Mesendoderm (in vitro differentiated cells): Measurements from ENCODE around the gene FAM217A.

Source experiments
- DNase-seq: peaks from one replicate; pipeline ENCODE4 v3.0.0; 2013
- H2AK5ac ChIP-seq: 2 replicates; pipeline ENCODE4 v1.6.1; 2013; ENCODE audit warnings: low read length, inconsistent platforms
- H2BK120ac ChIP-seq: 2 replicates; pipeline ENCODE4 v1.6.1; 2013; ENCODE audit warnings: low read depth, mild to moderate bottlenecking, low read length, moderate library complexity, mixed read lengths
- H2BK15ac ChIP-seq: replicated peaks from 2 replicates; pipeline ENCODE4 v1.6.1; 2013; ENCODE audit warnings: low read depth, mild to moderate bottlenecking, moderate library complexity
- H2BK5ac ChIP-seq: 2 replicates; pipeline ENCODE4 v1.6.1; 2013; ENCODE audit warnings: low read length, inconsistent platforms
- H3K18ac ChIP-seq: 2 replicates; pipeline ENCODE4 v1.6.1; 2013; ENCODE audit warnings: mild to moderate bottlenecking, low read length, mixed read lengths
- H3K23ac ChIP-seq: one replicate; pipeline ENCODE4 v1.6.1; 2013; ENCODE audit warnings: low read length
- H3K27ac ChIP-seq: 2 replicates; pipeline ENCODE4 v1.5.1; 2013; ENCODE audit warnings: low read depth, mild to moderate bottlenecking, inconsistent platforms, low read length, moderate library complexity
- H3K27me3 ChIP-seq: 2 replicates; pipeline ENCODE4 v1.6.1; 2013; ENCODE audit warnings: low read length, control low read depth, mild to moderate bottlenecking, inconsistent platforms; ENCODE audit not compliant: insufficient read depth, poor library complexity
- H3K36me3 ChIP-seq: 2 replicates; pipeline ENCODE4 v1.6.1; 2013; ENCODE audit warnings: low read length, inconsistent platforms; ENCODE audit not compliant: control insufficient read depth, insufficient read depth
- H3K4ac ChIP-seq: one replicate; pipeline ENCODE4 v1.6.1; 2013; ENCODE audit warnings: low read depth, mild to moderate bottlenecking, low read length, moderate library complexity
- H3K4me1 ChIP-seq: 2 replicates; pipeline ENCODE4 v1.6.1; 2013; ENCODE audit warnings: low read depth, low read length, inconsistent platforms; ENCODE audit not compliant: control insufficient read depth
- H3K4me2 ChIP-seq: 2 replicates; pipeline ENCODE4 v1.6.1; 2013; ENCODE audit warnings: low read length
- H3K4me3 ChIP-seq: 2 replicates; pipeline ENCODE4 v1.5.1; 2013; ENCODE audit warnings: mild to moderate bottlenecking, low read length
- H3K56ac ChIP-seq: one replicate; pipeline ENCODE4 v1.6.1; 2013; ENCODE audit warnings: low read length
- H3K79me1 ChIP-seq: 2 replicates; pipeline ENCODE4 v1.6.1; 2013; ENCODE audit warnings: low read length, inconsistent platforms
- H3K79me2 ChIP-seq: 2 replicates; pipeline ENCODE4 v1.6.1; 2013; ENCODE audit warnings: mild to moderate bottlenecking, low read length; ENCODE audit not compliant: control insufficient read depth, insufficient read depth
- H3K9ac ChIP-seq: 2 replicates; pipeline ENCODE4 v1.6.1; 2013; ENCODE audit warnings: low read length, inconsistent platforms
- H4K5ac ChIP-seq: one replicate; pipeline ENCODE4 v1.6.1; 2013; ENCODE audit warnings: low read length
- H4K8ac ChIP-seq: one replicate; pipeline ENCODE4 v1.6.1; 2013; ENCODE audit warnings: low read depth, mild to moderate bottlenecking, control low read depth, low read length, moderate library complexity
- WGBS: extraction: QIAGEN DNeasy Blood & Tissue Kit; methylation state at CpG from one replicate; pipeline ENCODE4 v1.1.7; 2013; ENCODE audit warnings: low lambda C conversion rate, missing lambda C conversion rate; ENCODE audit not compliant: insufficient coverage; ENCODE audit errors: extremely low coverage; 5-methylcytosine and 5-hydroxymethylcytosine counted together

FAM217A gene

GRCh38 chr6:4018924-4019236, 60.1 kb downstream of the FAM217A start:
- peaks cover 1% of the 10 kb centered on the region for H3K79me1 ChIP-seq
- peak overlapping the region; percentile 63 for H3K4me2 ChIP-seq
- peak overlapping the region; percentile 34 for H3K4me3 ChIP-seq
- peak overlapping the region; percentile 83 for H3K9ac ChIP-seq
- no peak overlapping the region for H3K23ac ChIP-seq
- H3K79me2 ChIP-seq = peaks cover 37% of the 10 kb centered on the region
- H4K5ac ChIP-seq = no peak overlapping the region
- no peak overlapping the region for H2AK5ac ChIP-seq
- H3K27ac ChIP-seq = peak overlapping the region; percentile 86
- WGBS = no CpG with 5 or more reads among the region's 8 CpGs
- H3K4ac ChIP-seq = peak overlapping the region; percentile 92
- no peaks in the 10 kb centered on the region for H3K27me3 ChIP-seq
- H3K18ac ChIP-seq = no peak overlapping the region
- no peak for DNase-seq
- peak overlapping the region; percentile 88 for H3K56ac ChIP-seq
- H3K4me1 ChIP-seq = no peaks in the 10 kb centered on the region
- H2BK15ac ChIP-seq = no peak overlapping the region
- H3K36me3 ChIP-seq = no peaks in the 10 kb centered on the region
- no peak overlapping the region for H2BK120ac ChIP-seq
- peak overlapping the region; percentile 23 for H2BK5ac ChIP-seq
- H4K8ac ChIP-seq = no peak overlapping the region
